Nephron (organoid): ENCODE results near the gene PRG2.

Experiments
- H3K27ac Mint-ChIP-seq, 3 experiments: 2 replicates each; pipeline ENCODE4 v1.8.0; 2020; ENCODE audit warnings: mixed read lengths in 3 of 3, mild to moderate bottlenecking in 2 of 3, moderate library complexity in 1 of 3
- H3K27me3 Mint-ChIP-seq: 2 replicates; pipeline ENCODE4 v1.8.0; 2021; ENCODE audit warnings: low read depth, mild to moderate bottlenecking, moderate library complexity, mixed read lengths
- H3K36me3 Mint-ChIP-seq: 2 replicates; pipeline ENCODE4 v1.8.0; 2020; ENCODE audit warnings: low read depth, mixed read lengths
- H3K4me1 Mint-ChIP-seq: 2 replicates; pipeline ENCODE4 v1.8.0; 2020; ENCODE audit warnings: mixed read lengths
- H3K4me3 Mint-ChIP-seq, 3 experiments: 2 replicates each; pipeline ENCODE4 v1.8.0; 2020; ENCODE audit warnings: mild to moderate bottlenecking in 3 of 3, mixed read lengths in 3 of 3, moderate library complexity in 2 of 3
- H3K9me3 Mint-ChIP-seq: 2 replicates; pipeline ENCODE4 v1.8.0; 2020; ENCODE audit warnings: mixed read lengths
- CTCF ChIP-seq, 3 experiments: fragments of 200-600 bp; sonication (generic); IDR thresholded peaks; one replicate each; pipeline ENCODE4 v1.5.0; 2021; ENCODE audit warnings: antibody characterized with exemption in 3 of 3; ENCODE audit not compliant: unreplicated experiment in 3 of 3

Gene PRG2

DNA sequence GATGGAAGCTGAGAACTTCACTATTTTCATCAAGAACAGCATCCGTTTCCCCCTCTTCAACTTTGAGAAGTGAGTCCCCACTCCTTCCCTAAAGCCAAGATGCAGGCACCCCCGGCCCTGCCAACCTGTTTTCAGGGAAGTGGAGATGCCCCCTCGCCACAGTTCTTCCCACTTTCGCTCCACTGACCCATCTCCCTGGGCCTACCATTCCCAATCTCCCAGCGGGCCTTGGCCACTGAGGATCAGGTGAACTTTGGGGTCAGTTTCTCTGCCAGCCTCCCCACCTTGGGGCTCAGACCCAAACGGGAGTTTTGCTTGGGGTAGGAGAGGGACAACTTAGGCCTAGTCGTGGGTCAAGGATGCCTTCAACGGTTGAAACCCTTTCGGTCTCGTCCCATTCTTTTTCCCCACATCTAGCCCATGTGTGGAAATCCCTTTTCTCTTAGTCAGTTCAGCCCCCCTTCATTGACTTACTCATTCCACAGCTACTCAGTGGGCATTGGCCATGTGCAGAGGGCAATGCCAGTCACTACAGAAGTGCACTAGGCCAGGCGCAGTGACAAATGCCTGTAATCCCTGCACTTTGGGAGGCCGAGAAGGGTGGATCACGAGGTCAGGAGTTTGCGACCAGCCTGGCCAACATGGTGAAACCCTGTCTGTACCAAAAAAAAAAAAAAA, 41.7 kb downstream of the PRG2 start:
- Mint-ChIP-seq H3K4me1 (peaks cover 41% of the 10 kb centered on the region), H3K36me3 (peaks cover 5% of the 10 kb centered on the region), H3K27ac (no peak overlapping the region), H3K4me3 (no peak overlapping the region), H3K27me3 (peaks cover 3% of the 10 kb centered on the region), H3K9me3 (peaks cover 3% of the 10 kb centered on the region)
- no peak for TF ChIP-seq CTCF (IDR thresholded peaks at IDR 0.05; ENCODE audit: unreplicated experiment in 3 of 3)

GRCh38 chr11:57348052-57348451, 42.4 kb downstream of the PRG2 start:
- Mint-ChIP-seq H3K27me3 (peaks cover 3% of the 10 kb centered on the region), H3K4me3 (no peak overlapping the region), H3K36me3 (peaks cover 5% of the 10 kb centered on the region), H3K27ac (peak overlapping the region in 2 of 3 experiments; percentile 80), H3K9me3 (peaks cover 3% of the 10 kb centered on the region), H3K4me1 (peaks cover 39% of the 10 kb centered on the region)
- no peak for TF ChIP-seq CTCF (IDR thresholded peaks at IDR 0.05; ENCODE audit: unreplicated experiment in 3 of 3)

DNA sequence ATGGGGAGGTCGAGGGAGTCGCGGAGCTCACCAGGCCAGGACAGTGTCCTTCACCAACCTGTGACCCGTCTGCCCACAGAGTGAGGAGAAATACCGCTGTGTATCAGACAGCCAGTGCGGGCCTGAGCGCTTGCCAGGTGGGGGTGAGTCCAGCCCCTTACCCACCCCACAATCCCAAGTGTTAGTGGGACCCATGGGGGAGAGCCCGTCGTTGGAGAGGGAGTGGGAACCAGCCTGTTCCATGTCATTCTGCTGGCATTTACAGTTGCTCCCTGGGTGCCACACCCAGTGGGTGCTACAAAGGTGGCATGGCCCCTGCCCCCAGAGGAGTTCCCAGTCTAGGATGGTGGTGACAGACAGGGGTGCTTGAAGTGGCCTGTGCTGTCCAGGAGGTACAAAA, 43.1 kb downstream of the PRG2 start:
- peak overlapping the region in 2 of 3 experiments; percentile 80 for H3K27ac Mint-ChIP-seq
- peaks cover 3% of the 10 kb centered on the region for H3K9me3 Mint-ChIP-seq

DNA sequence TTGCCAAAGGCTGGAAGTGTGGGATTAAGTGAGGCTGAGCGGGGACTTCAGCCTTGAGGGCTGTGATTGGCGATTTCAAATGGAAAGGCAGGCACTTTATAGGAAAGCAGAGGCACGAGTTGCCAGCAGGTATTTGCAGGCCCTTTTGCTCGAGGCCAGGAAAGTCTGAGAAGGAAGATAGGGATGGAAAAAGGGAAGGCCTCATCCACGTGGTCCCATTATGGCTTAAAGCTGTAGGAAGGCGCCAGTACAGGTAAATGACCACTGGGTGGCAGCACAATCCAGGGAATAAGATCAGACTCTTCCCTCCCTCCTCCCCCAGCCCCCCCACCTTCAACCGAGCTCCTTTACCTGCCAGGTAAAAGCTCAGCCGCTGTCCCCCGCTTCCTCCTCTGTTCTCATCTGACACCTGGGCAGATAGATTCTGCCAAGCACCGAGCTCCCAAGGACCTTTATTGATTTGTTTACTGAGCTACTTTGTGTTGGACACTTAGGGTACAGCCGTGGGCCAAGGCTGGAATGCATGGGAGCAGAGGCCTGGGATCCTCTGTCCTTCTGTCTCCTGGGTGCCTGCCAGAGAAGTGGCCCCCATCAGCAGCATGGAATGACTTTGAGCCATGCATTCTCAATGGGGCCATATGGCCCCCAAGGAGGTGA, 44.8 kb downstream of the PRG2 start:
- no peak overlapping the region for H3K4me3 Mint-ChIP-seq
- TF ChIP-seq CTCF (IDR thresholded peaks at IDR 0.05; ENCODE audit: unreplicated experiment in 3 of 3) = peak; percentile 73 to 84 (median 83)
- no peaks in the 10 kb centered on the region for H3K9me3 Mint-ChIP-seq
- H3K36me3 Mint-ChIP-seq = no peaks in the 10 kb centered on the region
- H3K4me1 Mint-ChIP-seq = peaks cover 47% of the 10 kb centered on the region
- H3K27me3 Mint-ChIP-seq = no peaks in the 10 kb centered on the region
- H3K27ac Mint-ChIP-seq = peak overlapping the region in 2 of 3 experiments; percentile 21 to 31

More for the DNA sequence above, 43.1 kb downstream of the PRG2 start:
- Mint-ChIP-seq H3K27me3 (no peaks in the 10 kb centered on the region), H3K4me1 (peaks cover 42% of the 10 kb centered on the region), H3K36me3 (peaks cover 5% of the 10 kb centered on the region), H3K4me3 (peak overlapping the region in 1 of 3 experiments; percentile 7)
- TF ChIP-seq CTCF (IDR thresholded peaks at IDR 0.05; ENCODE audit: unreplicated experiment in 3 of 3) = no peak

- Mint-ChIP-seq H3K27ac (no peak overlapping the region), H3K9me3 (no peaks in the 10 kb centered on the region), H3K36me3 (no peaks in the 10 kb centered on the region), H3K4me1 (peaks cover 53% of the 10 kb centered on the region), H3K4me3 (no peak overlapping the region), H3K27me3 (no peaks in the 10 kb centered on the region)
- TF ChIP-seq CTCF (IDR thresholded peaks at IDR 0.05; ENCODE audit: unreplicated experiment in 3 of 3) = no peak
These were observed 45.6 kb downstream of the PRG2 start for GRCh38 chr11:57344826-57345225.
